ENCODE data around the gene DDX41. TPM values are rescaled to one million over a fixed set of nuclear protein-coding genes. Genes with fewer than 3 reads are reported as not detected.

The DDX41 gene
- polyA plus RNA-seq, 3 donors: 44.9 to 178 (median 70.3) TPM

- Mint-ChIP-seq H3K36me3 (peaks cover 2 to 8% of the 10 kb centered on the region in 2 donors), H3K9me3 (peaks cover 0 to 7% (median 2%) of the 10 kb centered on the region in 7 donors), H3K27ac (no peak overlapping the region), H3K4me3 (no peak overlapping the region), H3K27me3 (ENCODE audit: low read depth in 3 of 3) (peaks cover 44 to 57% (median 44%) of the 10 kb centered on the region in 3 donors), H3K4me1 (peaks cover 30% of the 10 kb centered on the region)
- H3K27ac ChIP-seq (ENCODE audit: low read depth in 1 of 2, low read length in 2 of 2): no peak overlapping the region
- peaks cover 10 to 30% of the 10 kb centered on the region in 2 donors for H3K27me3 ChIP-seq (ENCODE audit: control insufficient read depth in 2 of 2, insufficient read depth in 2 of 2, low read length in 2 of 2)
- 96% methylated on average over 25 of the region's 31 CpGs for WGBS (ENCODE audit: insufficient coverage)
- H3K4me1 ChIP-seq (ENCODE audit: control insufficient read depth in 1 of 2, insufficient read depth in 2 of 2, low read length in 2 of 2): peaks cover 14 to 28% of the 10 kb centered on the region in 2 donors
- no peak overlapping the region for H3K4me2 ChIP-seq (replicated peaks; ENCODE audit: extremely low read depth, low read length, poor library complexity, severe bottlenecking)
- H3K36me3 ChIP-seq (replicated peaks in 1 of 2; ENCODE audit: control insufficient read depth in 1 of 2, insufficient read depth in 2 of 2, low read length in 2 of 2): no peaks in the 10 kb centered on the region
- no peak overlapping the region for H3K4me3 ChIP-seq (replicated peaks in 1 of 3; ENCODE audit: low read depth in 2 of 3, low read length in 3 of 3)
- H4K20me1 ChIP-seq (ENCODE audit: insufficient read depth, low read length): peaks cover 10% of the 10 kb centered on the region
- no peaks in the 10 kb centered on the region for H3K79me2 ChIP-seq (ENCODE audit: insufficient read depth, low read length)
- intact Hi-C loops (cut with micrococcal nuclease): no loop called here
- DNase-seq: no peak
- H3K9me3 ChIP-seq (replicated peaks in 1 of 2; ENCODE audit: control insufficient read depth in 1 of 2, insufficient read depth in 1 of 2, low read length in 2 of 2): peaks cover 0 to 9% of the 10 kb centered on the region in 2 donors
- H3K9ac ChIP-seq (ENCODE audit: insufficient read depth, low read length, poor library complexity, severe bottlenecking): no peak overlapping the region
- no peak overlapping the region for H2AFZ ChIP-seq (ENCODE audit: insufficient read depth, low read depth, low read length, poor library complexity, severe bottlenecking)
- TF ChIP-seq, protein P1, sequence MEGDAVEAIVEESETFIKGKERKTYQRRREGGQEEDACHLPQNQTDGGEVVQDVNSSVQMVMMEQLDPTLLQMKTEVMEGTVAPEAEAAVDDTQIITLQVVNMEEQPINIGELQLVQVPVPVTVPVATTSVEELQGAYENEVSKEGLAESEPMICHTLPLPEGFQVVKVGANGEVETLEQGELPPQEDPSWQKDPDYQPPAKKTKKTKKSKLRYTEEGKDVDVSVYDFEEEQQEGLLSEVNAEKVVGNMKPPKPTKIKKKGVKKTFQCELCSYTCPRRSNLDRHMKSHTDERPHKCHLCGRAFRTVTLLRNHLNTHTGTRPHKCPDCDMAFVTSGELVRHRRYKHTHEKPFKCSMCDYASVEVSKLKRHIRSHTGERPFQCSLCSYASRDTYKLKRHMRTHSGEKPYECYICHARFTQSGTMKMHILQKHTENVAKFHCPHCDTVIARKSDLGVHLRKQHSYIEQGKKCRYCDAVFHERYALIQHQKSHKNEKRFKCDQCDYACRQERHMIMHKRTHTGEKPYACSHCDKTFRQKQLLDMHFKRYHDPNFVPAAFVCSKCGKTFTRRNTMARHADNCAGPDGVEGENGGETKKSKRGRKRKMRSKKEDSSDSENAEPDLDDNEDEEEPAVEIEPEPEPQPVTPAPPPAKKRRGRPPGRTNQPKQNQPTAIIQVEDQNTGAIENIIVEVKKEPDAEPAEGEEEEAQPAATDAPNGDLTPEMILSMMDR (IDR thresholded peaks at IDR 0.05): no peak
These were observed 49.3 kb downstream of the DDX41 start for GRCh38 chr5:177467436-177467835.

DNA sequence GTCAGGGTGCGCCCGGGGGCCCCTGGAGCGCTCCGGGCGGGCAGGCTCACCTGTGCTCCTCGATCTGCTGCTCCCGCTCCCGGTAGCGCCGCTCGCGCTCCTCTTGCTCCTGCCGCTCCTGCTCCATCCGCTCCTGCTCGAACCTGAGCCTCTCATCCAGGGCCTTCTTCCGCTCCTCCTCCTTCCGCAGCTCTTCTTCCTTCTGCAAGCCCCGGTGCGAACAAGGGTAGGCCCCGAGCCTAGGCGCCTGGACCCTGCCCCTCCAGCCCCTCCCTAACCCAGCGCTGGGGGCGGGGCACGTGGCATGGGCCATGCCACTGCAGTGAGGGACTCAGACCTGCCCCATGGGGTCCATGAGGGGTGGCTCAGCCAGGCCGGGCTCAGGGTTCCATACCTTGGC lies 49.9 kb downstream of the DDX41 start:
- intact Hi-C loops (cut with micrococcal nuclease): no loop called here
- peaks cover 0 to 5% (median 2%) of the 10 kb centered on the region in 7 donors for H3K9me3 Mint-ChIP-seq
- no peak overlapping the region for H3K4me3 ChIP-seq (replicated peaks in 1 of 3; ENCODE audit: low read depth in 2 of 3, low read length in 3 of 3)
- no peak overlapping the region for H3K4me2 ChIP-seq (replicated peaks; ENCODE audit: extremely low read depth, low read length, poor library complexity, severe bottlenecking)
- no peak overlapping the region for H3K9ac ChIP-seq (ENCODE audit: insufficient read depth, low read length, poor library complexity, severe bottlenecking)
- peaks cover 0 to 3% of the 10 kb centered on the region in 2 donors for H3K9me3 ChIP-seq (replicated peaks in 1 of 2; ENCODE audit: control insufficient read depth in 1 of 2, insufficient read depth in 1 of 2, low read length in 2 of 2)
- H3K4me1 ChIP-seq (ENCODE audit: control insufficient read depth in 1 of 2, insufficient read depth in 2 of 2, low read length in 2 of 2): peaks cover 17 to 28% of the 10 kb centered on the region in 2 donors
- H3K36me3 ChIP-seq (replicated peaks in 1 of 2; ENCODE audit: control insufficient read depth in 1 of 2, insufficient read depth in 2 of 2, low read length in 2 of 2): no peaks in the 10 kb centered on the region
- H4K20me1 ChIP-seq (ENCODE audit: insufficient read depth, low read length): peaks cover 4% of the 10 kb centered on the region
- H3K27ac ChIP-seq (ENCODE audit: low read depth in 1 of 2, low read length in 2 of 2): no peak overlapping the region
- H3K27me3 ChIP-seq (ENCODE audit: control insufficient read depth in 2 of 2, insufficient read depth in 2 of 2, low read length in 2 of 2): peaks cover 4 to 24% of the 10 kb centered on the region in 2 donors
- TF ChIP-seq, protein P1 (IDR thresholded peaks at IDR 0.05): no peak
- peaks cover 33% of the 10 kb centered on the region for H3K4me1 Mint-ChIP-seq
- WGBS (ENCODE audit: insufficient coverage): 85% methylated on average over 21 of the region's 25 CpGs
- H3K27ac Mint-ChIP-seq: no peak overlapping the region
- no peak overlapping the region for H2AFZ ChIP-seq (ENCODE audit: insufficient read depth, low read depth, low read length, poor library complexity, severe bottlenecking)
- no peaks in the 10 kb centered on the region for H3K79me2 ChIP-seq (ENCODE audit: insufficient read depth, low read length)
- peak overlapping the region; percentile 24 to 76 for H3K4me3 Mint-ChIP-seq
- DNase-seq: no peak
- peaks cover 38 to 54% (median 41%) of the 10 kb centered on the region in 3 donors for H3K27me3 Mint-ChIP-seq (ENCODE audit: low read depth in 3 of 3)
- peaks cover 0 to 8% of the 10 kb centered on the region in 2 donors for H3K36me3 Mint-ChIP-seq

All from CD14-positive monocyte (primary cell).